Measurements from ENCODE around the gene ZNF555. TPM values are rescaled to one million over a fixed set of nuclear protein-coding genes. Genes with fewer than 3 reads are reported as not detected.

ZNF555 gene
- total and polyA plus RNA-seq, 7 donors, result 0.92 to 10.3 (median 4.3) TPM

DNA sequence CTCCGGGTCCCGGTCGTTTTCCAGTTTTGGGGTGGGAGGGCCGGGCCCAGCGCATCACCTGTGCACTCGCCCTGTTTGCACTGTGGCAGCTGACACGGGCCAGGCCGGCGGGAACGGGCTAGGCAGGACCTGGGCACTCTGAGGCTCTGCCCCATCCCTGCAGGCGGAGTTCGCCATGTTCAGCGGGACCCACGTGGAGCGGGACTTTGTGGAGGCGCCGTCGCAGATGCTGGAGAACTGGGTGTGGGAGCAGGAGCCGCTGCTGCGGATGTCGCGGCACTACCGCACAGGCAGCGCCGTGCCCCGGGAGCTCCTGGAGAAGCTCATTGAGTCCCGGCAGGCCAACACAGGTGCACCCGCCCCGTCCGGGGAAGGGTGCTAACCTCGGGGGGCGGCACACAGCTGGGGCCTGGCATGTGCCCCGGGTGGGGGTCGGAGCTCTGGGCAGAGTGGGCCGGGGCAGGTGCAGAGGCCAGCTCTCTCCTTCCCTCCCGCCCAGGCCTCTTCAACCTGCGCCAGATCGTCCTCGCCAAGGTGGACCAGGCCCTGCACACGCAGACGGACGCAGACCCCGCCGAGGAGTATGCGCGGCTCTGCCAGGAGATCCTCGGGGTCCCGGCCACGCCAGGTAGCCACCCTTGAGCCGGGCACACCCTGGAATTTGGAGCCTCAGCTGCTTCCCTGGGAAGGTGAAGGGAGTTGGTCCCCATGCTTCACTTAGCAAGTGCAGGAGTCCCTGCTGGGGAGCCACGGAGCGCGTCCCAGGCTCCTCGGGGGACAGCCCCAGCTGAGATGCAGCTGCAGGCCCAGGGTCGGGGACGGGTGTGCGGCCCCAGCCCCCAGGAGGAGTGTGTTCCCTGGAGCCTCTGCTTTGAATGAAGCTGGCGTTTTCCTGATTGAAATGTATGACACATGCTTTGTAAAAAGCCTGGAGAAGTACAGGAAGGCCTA is 30.9 kb upstream of the ZNF555 start:
- Histone ChIP-seq H3K36me3 (peaks cover 0 to 75% (median 26%) of the 10 kb centered on the region in 4 donors), H3K27me3 (no peaks in the 10 kb centered on the region), H3K4me1 (no peaks in the 10 kb centered on the region), H3K9me3 (no peaks in the 10 kb centered on the region), H3K4me3 (no peak overlapping the region), H3K27ac (no peak overlapping the region)
- WGBS, 2 donors, result 93 to 94% methylated on average over 58 of the region's 58 CpGs
- DNase-seq, result no peak
- no peak for TF ChIP-seq POLR2A (IDR thresholded peaks at IDR 0.05)
- TF ChIP-seq POLR2AphosphoS5 (IDR thresholded peaks at IDR 0.05), result no peak
- intact Hi-C loops (cut with DNase I), result no loop called here

DNA sequence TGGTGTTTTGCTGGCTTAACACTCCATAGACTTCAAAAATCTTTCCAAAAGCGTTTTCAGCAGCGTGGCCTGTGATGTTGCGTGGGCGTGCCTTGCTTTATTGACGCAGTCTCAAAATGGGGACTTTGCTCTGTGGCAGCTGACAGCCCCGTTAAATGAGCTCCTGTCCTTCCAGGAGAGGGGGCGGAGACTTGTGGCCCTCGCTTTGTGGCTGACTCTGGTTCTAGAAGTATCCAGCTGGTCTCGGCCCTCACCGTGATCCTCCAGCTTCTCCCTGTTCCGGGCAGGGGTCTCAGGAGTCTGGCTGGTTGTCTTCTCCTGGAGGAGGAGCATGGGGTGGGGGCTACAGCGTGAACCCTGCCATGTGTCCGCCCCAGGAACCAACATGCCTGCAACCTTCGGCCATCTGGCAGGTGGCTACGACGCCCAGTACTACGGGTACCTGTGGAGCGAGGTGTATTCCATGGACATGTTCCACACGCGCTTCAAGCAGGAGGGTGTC is 30.0 kb upstream of the ZNF555 start:
- no peak for TF ChIP-seq POLR2A (IDR thresholded peaks at IDR 0.05)
- TF ChIP-seq, protein P1, sequence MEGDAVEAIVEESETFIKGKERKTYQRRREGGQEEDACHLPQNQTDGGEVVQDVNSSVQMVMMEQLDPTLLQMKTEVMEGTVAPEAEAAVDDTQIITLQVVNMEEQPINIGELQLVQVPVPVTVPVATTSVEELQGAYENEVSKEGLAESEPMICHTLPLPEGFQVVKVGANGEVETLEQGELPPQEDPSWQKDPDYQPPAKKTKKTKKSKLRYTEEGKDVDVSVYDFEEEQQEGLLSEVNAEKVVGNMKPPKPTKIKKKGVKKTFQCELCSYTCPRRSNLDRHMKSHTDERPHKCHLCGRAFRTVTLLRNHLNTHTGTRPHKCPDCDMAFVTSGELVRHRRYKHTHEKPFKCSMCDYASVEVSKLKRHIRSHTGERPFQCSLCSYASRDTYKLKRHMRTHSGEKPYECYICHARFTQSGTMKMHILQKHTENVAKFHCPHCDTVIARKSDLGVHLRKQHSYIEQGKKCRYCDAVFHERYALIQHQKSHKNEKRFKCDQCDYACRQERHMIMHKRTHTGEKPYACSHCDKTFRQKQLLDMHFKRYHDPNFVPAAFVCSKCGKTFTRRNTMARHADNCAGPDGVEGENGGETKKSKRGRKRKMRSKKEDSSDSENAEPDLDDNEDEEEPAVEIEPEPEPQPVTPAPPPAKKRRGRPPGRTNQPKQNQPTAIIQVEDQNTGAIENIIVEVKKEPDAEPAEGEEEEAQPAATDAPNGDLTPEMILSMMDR (IDR thresholded peaks at IDR 0.05), result no peak
- no peak for TF ChIP-seq POLR2AphosphoS5 (IDR thresholded peaks at IDR 0.05)
- no peak for TF ChIP-seq EP300 (IDR thresholded peaks at IDR 0.05)
- Histone ChIP-seq H3K27ac (no peak overlapping the region), H3K9me3 (no peaks in the 10 kb centered on the region), H3K4me3 (no peak overlapping the region), H3K27me3 (no peaks in the 10 kb centered on the region), H3K36me3 (peaks cover 0 to 68% (median 25%) of the 10 kb centered on the region in 4 donors), H3K4me1 (no peaks in the 10 kb centered on the region)
- DNase-seq, result no peak
- WGBS, 2 donors, result 48 to 86% methylated on average over 20 of the region's 20 CpGs
- intact Hi-C loops (cut with DNase I), result no loop called here

DNA sequence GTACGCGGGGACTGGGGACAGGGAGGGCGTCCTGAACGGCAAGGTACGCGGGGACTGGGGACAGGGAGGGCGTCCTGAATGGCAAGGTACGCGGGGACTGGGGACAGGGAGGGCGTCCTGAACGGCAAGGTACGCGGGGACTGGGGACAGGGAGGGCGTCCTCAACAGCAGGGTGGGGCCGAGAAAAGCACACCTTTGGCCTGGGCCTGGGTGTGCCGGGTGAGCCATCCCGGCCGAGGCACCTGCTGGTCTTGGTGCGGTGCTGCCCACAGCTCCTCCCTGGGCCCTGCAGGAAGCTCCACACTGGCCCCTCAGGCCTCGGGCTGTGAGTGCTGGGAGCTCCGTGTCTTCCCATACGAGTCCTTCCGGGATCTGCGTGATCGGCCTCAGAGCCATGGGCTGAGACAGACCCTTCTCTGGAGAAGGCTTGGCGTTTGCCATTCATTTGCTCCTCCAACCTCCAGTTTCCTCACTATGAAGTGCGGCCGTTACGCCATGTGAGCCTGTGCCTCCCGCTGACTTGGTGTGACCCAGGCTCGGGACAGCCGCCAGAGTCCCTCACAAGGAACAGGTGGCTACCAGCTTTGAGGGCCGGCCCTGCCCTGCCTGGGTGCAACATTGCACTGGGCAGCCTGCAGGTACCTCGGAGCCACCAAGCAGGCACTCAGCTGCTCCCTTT is 29.4 kb upstream of the ZNF555 start:
- Histone ChIP-seq H3K4me1 (no peaks in the 10 kb centered on the region), H3K4me3 (no peak overlapping the region), H3K36me3 (peaks cover 0 to 63% (median 24%) of the 10 kb centered on the region in 4 donors), H3K27me3 (no peaks in the 10 kb centered on the region), H3K27ac (no peak overlapping the region), H3K9me3 (no peaks in the 10 kb centered on the region)
- TF ChIP-seq EP300 (IDR thresholded peaks at IDR 0.05), result no peak
- TF ChIP-seq POLR2AphosphoS5 (IDR thresholded peaks at IDR 0.05), result no peak
- no peak for TF ChIP-seq POLR2A (IDR thresholded peaks at IDR 0.05)
- TF ChIP-seq, protein P1 (IDR thresholded peaks at IDR 0.05), result no peak
- intact Hi-C loops (cut with DNase I), result no loop called here
- no peak for DNase-seq
- WGBS, 2 donors, result 45 to 84% methylated on average over 34 of the region's 34 CpGs

DNA sequence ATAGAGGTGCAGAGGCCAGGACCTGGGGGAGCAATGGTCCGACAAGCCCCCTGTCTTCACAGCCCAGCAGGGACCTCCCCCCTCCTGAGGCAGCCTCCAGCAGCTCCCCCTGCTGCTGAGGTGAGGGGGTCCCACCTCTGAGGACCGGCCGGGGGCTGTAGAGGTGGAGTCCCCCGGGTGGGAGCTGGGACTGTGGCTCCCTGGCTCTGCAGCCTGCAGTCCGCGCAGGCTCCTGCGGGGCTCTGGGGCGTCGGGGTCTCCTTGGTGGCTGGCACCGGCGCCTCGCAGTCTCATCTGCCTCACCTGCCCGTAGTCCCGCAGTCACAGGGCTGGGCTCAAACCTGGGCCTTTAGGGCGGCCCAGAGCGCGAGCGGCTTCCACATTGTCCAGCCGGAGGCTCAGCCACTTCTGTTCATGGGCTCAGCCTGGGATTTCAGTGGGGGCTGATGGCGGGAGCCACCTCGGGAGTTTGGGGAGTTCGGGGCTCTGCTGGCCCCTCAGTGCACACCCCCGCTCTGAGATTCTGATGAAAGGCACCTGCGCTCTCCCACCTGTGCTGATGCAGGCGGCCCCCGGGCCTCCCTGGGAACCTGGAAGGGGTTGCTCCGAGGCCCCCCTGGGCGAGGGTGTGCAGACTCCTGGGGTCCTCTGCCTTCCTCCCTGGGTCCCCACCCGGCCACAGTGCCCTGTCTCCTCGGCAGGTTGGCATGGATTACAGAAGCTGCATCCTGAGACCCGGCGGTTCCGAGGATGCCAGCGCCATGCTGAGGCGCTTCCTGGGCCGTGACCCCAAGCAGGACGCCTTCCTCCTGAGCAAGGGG is 28.7 kb upstream of the ZNF555 start:
- H3K36me3 ChIP-seq, result peaks cover 0 to 56% (median 20%) of the 10 kb centered on the region in 4 donors
- no peak overlapping the region for H3K27ac ChIP-seq
- 93 to 95% methylated on average over 37 of the region's 37 CpGs for WGBS, 2 donors

More for the DNA sequence above, 28.7 kb upstream of the ZNF555 start:
- no peak for DNase-seq
- H3K4me1 ChIP-seq, result no peaks in the 10 kb centered on the region
- H3K27me3 ChIP-seq, result no peaks in the 10 kb centered on the region
- no peak overlapping the region for H3K4me3 ChIP-seq
- intact Hi-C loops (cut with DNase I), result no loop called here
- no peaks in the 10 kb centered on the region for H3K9me3 ChIP-seq
- no peak for TF ChIP-seq POLR2AphosphoS5 (IDR thresholded peaks at IDR 0.05)
- no peak for TF ChIP-seq POLR2A (IDR thresholded peaks at IDR 0.05)
- TF ChIP-seq EP300 (IDR thresholded peaks at IDR 0.05), result no peak
- TF ChIP-seq, protein P1 (IDR thresholded peaks at IDR 0.05), result no peak

All from sigmoid colon (tissue), 7 donors.